Fibroblast of pulmonary artery (primary cell): ENCODE measurements around the gene DDX54.

ENCODE experiments used
- DNase-seq: peaks from one replicate; pipeline ENCODE4 v3.0.0-alpha.2; 2010; ENCODE audit warnings: low read depth
- H3K4me3 ChIP-seq: replicated peaks from 2 replicates; pipeline ENCODE4 v1.5.1; 2011; ENCODE audit warnings: low read depth, mild to moderate bottlenecking, control low read depth, low read length, moderate library complexity
- TF ChIP-seq, protein P1 (sequence below): IDR thresholded peaks from 2 replicates; pipeline ENCODE4 v1.5.1; 2011; ENCODE audit warnings: mild to moderate bottlenecking, control low read depth, low read length, inconsistent platforms; ENCODE audit errors: missing control alignments

The DDX54 gene

DNA sequence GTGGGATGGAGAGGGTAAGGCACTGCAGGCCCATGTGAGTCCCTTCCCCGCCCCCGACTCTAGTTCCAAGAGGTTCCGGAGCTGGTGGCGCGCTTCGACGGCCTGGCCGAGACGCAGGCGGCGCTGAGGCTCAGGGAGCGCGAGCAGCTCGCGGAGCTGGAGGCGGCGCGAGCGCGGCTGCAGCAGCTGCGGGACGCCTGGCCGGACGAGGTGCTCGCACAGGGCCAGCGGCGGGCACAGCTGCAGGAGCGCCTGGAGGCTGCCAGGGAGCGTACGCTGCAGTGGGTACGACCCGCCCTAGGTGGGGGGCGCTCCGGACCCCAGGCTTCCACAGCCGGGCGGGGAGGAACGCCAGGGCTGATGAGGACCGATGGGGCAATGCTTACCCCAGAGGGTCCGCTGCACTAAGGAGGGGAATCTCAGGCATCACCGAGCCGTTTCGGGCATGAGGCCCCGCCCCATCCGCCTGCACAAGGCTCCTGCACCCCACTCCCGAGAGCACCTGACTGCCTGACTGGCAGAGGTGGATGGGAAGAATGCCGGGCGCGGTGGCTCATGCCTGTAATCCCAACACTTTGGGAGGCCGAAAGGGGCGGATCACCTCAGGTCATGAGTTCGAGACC is 30.8 kb downstream of the DDX54 start:
- peak overlapping the region; percentile 17 for H3K4me3 ChIP-seq
- TF ChIP-seq, protein P1, sequence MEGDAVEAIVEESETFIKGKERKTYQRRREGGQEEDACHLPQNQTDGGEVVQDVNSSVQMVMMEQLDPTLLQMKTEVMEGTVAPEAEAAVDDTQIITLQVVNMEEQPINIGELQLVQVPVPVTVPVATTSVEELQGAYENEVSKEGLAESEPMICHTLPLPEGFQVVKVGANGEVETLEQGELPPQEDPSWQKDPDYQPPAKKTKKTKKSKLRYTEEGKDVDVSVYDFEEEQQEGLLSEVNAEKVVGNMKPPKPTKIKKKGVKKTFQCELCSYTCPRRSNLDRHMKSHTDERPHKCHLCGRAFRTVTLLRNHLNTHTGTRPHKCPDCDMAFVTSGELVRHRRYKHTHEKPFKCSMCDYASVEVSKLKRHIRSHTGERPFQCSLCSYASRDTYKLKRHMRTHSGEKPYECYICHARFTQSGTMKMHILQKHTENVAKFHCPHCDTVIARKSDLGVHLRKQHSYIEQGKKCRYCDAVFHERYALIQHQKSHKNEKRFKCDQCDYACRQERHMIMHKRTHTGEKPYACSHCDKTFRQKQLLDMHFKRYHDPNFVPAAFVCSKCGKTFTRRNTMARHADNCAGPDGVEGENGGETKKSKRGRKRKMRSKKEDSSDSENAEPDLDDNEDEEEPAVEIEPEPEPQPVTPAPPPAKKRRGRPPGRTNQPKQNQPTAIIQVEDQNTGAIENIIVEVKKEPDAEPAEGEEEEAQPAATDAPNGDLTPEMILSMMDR, result no peak
- peak; percentile 28 for DNase-seq

DNA sequence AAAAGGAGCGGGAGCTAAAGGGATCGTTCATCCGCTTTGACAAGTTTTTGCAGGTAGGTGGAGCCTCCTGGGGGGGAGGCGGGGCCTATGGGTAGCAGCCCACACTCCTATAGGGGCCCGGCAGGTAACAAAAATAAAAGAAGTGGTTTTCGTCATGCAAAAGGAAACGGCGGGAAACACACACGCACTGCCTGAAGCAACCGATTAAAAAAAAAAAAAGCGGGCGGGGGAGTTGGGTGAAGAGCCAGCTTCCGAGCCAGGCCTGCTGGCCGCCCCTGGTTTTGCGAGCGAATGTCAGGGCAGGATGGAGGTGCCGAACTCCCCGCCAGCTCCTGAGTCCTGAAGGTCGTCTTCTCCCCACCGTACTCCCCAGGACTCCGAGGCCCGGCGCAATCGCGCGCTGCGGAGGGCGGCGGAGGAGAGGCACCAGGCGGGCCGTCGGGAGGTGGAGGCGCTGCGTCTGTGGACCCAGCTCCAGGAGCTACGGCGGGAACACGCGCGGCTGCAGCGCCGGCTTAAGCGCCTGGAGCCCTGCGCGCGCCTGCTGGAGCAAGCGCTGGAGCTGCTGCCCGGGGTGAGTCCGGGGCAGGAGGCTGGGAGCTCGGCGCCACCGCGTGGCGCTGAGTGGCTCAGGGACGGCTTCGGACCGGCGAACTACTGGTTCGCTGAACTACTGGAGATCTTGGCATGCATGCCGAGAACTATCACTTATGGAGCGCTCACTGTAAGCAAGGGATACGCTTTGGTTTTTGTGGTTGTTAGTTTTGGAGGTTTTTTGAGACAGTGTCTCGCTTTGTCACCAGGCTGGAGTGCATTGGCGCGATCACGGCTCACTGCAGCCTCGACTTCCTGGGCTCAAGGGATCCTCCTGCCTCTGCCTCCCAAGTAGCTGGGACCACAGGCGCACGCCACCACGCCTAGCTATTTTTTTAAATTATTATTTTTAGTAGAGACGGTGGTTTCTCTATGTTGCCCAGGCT is 32.2 kb downstream of the DDX54 start:
- peak overlapping the region; percentile 33 for H3K4me3 ChIP-seq
- TF ChIP-seq, protein P1, result peak; percentile 42
- DNase-seq, result peak; percentile 76

DNA sequence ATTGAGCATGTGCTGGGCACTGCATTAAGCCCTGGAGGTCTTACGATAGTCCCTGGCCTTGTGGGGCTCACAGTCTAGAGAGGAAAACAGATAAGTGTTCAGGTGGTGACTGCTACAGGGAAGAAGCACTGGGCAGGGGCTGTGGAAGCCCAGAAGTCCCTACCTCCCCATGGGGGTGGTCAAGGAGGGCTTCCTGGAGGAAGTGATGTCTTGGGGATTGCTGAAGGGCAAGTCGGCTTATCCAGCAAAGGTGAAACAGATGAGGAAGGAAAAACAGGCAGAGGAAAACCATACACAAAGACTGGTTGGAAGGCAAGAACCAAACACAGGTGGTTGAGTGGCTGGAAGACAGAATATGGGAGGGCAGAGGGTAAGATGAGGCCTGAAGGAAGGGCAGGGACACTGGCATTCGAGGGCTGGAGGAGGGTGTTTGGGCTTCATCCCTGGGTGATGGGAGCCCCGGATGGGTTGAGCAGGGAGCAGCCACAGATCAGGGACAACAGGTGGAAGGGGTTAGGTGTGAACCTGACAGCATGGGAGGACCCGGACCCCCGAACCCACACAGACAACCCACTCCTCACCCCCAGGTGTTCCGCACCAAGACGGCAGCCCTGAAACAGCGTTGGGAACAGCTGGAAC is 33.0 kb downstream of the DDX54 start:
- H3K4me3 ChIP-seq, result peak overlapping the region; percentile 33
- TF ChIP-seq, protein P1, result no peak
- DNase-seq, result no peak

DNA sequence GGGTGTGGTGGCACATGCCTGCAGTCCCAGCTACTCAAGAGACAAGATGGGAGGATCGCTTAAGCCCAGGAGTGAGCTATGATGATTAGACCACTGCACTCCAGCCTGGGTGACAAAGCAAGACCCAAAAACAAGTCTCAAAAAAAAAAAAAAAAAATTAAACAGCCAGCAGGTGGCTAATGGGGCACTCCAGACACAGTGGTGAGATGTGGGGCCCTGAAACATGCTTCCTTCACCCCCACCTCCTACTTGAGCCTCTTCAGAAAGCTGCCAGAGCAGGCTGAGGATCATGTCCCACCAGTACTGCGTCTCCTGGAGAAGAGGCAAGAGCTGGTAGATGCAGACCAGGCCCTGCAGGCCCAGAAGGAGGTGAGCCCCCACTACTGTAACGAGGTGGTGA is 33.6 kb downstream of the DDX54 start:
- TF ChIP-seq, protein P1, result no peak
- no peak overlapping the region for H3K4me3 ChIP-seq
- no peak for DNase-seq

DNA sequence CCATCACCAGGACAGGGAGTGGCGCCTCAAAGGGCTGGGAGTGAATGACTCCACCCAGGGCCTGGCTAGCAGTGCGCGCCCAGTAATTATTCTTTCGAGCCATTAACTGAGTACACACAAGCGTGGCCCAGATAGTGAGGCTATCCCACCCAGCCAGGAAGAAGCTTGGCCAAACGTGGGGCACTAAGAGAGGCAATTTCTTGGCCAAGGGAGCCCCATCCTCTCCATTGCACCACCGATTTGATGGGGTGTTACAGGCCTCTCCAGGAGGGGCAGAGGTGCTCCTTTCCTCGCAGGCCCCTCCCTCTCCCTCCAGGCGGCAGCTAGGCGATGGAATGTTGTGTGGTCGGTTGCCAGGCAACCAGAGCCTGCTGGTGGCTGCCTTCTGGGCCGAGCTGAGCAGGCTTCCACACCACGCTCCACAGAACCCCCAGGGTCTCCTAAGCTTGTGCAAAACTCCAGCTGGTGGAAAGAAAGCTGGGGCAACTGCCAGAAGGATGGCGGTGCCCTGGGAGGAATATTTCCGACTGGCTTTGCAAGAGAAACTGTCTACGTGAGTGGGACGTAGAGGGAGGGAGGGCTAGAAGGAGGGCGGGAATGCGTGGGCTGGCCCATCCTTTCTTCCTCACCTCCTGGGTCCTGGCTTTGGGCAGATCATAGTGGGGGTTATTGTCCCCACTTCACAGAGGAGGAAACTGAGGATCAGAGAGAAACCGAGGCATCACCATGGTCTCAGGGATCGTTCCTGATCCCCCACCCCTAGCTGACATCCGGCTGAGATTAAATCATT is 35.7 kb downstream of the DDX54 start, which contains the start of gene CFAP73:
TSS of gene CFAP73 (plus strand) at position 364 of the 790 bp plus-strand sequence. CDS start at position 498, 134 bp downstream.
- peak; percentile 85 for DNase-seq
- no peak within 1 kb of the TSS for H3K4me3 ChIP-seq
- TF ChIP-seq, protein P1, result no peak

DNA sequence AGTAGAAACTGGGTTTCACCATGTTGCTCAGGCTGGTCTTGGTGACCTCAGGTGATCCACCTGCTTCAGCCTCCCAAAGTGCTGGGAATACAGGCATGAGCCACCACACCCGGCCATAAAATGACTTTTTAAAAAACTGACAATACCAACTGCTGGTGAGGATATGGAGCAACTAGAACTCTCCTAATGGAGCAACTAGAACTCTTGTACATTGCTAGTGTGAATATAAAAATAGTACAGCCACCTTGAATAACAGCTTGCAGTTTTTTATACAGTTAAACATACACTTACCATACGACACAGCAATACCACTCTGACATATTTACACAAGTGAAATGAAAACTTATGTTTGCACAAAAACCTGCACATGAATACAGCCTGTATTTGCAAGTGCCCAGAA is 38.3 kb downstream of the DDX54 start:
- no peak overlapping the region for H3K4me3 ChIP-seq
- no peak for DNase-seq
- TF ChIP-seq, protein P1, result no peak
